K562 (cell line): ENCODE results near the gene TCTN3. TPM values are rescaled to one million over a fixed set of nuclear protein-coding genes. Genes with fewer than 3 reads are reported as not detected.

Experiments
- DDX20 ChIP-seq: fragments of 450-650 bp; IDR thresholded peaks from 2 replicates; pipeline ENCODE4 v1.6.1; 2016; ENCODE audit warnings: missing genetic modification characterization, low read depth, mild to moderate bottlenecking, missing compliant biosample characterization, moderate library complexity
- ETV6 ChIP-seq, 3 experiments: fragments of 150-350 bp in 1 of 3; sonication (generic) in 1 of 3; formaldehyde crosslinking in 1 of 3; IDR thresholded peaks; 2 replicates each; pipeline versions ENCODE4 v1.6.1 to v1.8.0; 2014 to 2022; ENCODE audit warnings: borderline replicate concordance in 2 of 3, low read depth in 2 of 3, antibody characterized with exemption in 1 of 3, low read length in 1 of 3, mild to moderate bottlenecking in 1 of 3, missing genetic modification reagents in 1 of 3
- FOXJ3 ChIP-seq: sonication (generic); formaldehyde crosslinking; IDR thresholded peaks from 2 replicates; pipeline ENCODE4 v1.4.0; 2020; ENCODE audit warnings: mild to moderate bottlenecking, missing genetic modification reagents
- ILK ChIP-seq: fragments of 450-650 bp; IDR thresholded peaks from 2 replicates; pipeline ENCODE4 v1.6.1; 2016; ENCODE audit warnings: missing genetic modification characterization, low read depth, mild to moderate bottlenecking, missing compliant biosample characterization, moderate library complexity, borderline replicate concordance
- RB1 ChIP-seq: fragments of 450-650 bp; IDR thresholded peaks from 2 replicates; pipeline ENCODE4 v1.6.1; 2017; ENCODE audit warnings: low read depth, mild to moderate bottlenecking
- U2AF1 ChIP-seq: fragments of 200-400 bp; formaldehyde crosslinking; optimal IDR thresholded peaks from 2 replicates; pipeline ENCODE3; 2017; ENCODE audit warnings: mild to moderate bottlenecking, low read depth, low read length, moderate library complexity
- ZNF311 ChIP-seq: fragments of 250-450 bp; sonication (Bioruptor Pico); IDR thresholded peaks from 2 replicates; pipeline ENCODE4 v1.4.0; 2020; ENCODE audit warnings: mild to moderate bottlenecking, moderate library complexity
- ZNF695 ChIP-seq: fragments of 450-650 bp; formaldehyde crosslinking; IDR thresholded peaks from 2 replicates; pipeline ENCODE4 v1.4.0; 2020; ENCODE audit warnings: mild to moderate bottlenecking, moderate library complexity
- ZNF780A ChIP-seq: fragments of 250-450 bp; sonication (Bioruptor Pico); IDR thresholded peaks from 2 replicates; pipeline ENCODE4 v1.5.0; 2021; ENCODE audit warnings: mild to moderate bottlenecking
- polyA plus RNA-seq, 8 experiments: library from polyadenylated mRNA; depleted of rRNA in 4 of 8; stranded (reverse) in 5 of 8; unstranded in 3 of 8; fragments of >200 nt; fragmentation: Nextera tagmentation in 2 of 8; fragmentation: Illumina TruSeq in 1 of 8; extraction: Ambion mirVana in 2 of 8; extraction: Trizol in 1 of 8; gene quantifications; 2 replicates each; pipeline versions ENCODE4 v1.2.1 to v1.2.3, GENCODE V29; 2011 to 2014; ENCODE audit warnings: inconsistent platforms in 1 of 8, missing spikeins in 1 of 8
- total RNA-seq, 7 experiments: library from RNA; depleted of rRNA in 6 of 7; stranded (reverse); fragments of >200 nt in 6 of 7; fragmentation: Illumina TruSeq in 2 of 7; extraction: Trizol in 2 of 7; gene quantifications; 2 replicates each; pipeline versions ENCODE4 v1.2.1 to v1.2.3, GENCODE V29; 2011 to 2021; ENCODE audit warnings: low replicate concordance in 1 of 7
- TF ChIP-seq, protein P1 (sequence below): fragments of 250-450 bp; sonication (Bioruptor Pico); IDR thresholded peaks from 2 replicates; pipeline ENCODE4 v1.5.0; 2020; ENCODE audit warnings: mild to moderate bottlenecking
- TF ChIP-seq, protein P2 (sequence below), 3 experiments: fragments of 200-800 bp in 1 of 3; fragments of 250-450 bp in 1 of 3; fragments of 450-650 bp in 1 of 3; sonication (Bioruptor Pico) in 1 of 3; sonication (Bioruptor generic) in 1 of 3; formaldehyde crosslinking in 1 of 3; IDR thresholded peaks; 2 replicates each; pipeline versions ENCODE4 v1.6.1 to v1.8.0; 2016 to 2022; ENCODE audit warnings: mild to moderate bottlenecking in 2 of 3, missing genetic modification characterization in 2 of 3, missing compliant biosample characterization in 1 of 3, moderate library complexity in 1 of 3
- TF ChIP-seq, protein P3 (sequence below): fragments of 250-450 bp; sonication (Bioruptor Pico); IDR thresholded peaks from 2 replicates; pipeline ENCODE4 v1.8.0; 2022; ENCODE audit warnings: moderate library complexity, mild to moderate bottlenecking, inconsistent platforms
- TF ChIP-seq, protein P4 (sequence below): sonication (generic); formaldehyde crosslinking; IDR thresholded peaks from 2 replicates; pipeline ENCODE4 v1.8.0; 2023; ENCODE audit warnings: missing genetic modification reagents, mild to moderate bottlenecking, borderline replicate concordance

The TCTN3 gene
- total and polyA plus RNA-seq, 9 of the 15 experiments (the other 6 are each of a cell fraction or from before 2014, with no cell fraction given) = 10.4 to 25.8 (median 16.3) TPM

DNA sequence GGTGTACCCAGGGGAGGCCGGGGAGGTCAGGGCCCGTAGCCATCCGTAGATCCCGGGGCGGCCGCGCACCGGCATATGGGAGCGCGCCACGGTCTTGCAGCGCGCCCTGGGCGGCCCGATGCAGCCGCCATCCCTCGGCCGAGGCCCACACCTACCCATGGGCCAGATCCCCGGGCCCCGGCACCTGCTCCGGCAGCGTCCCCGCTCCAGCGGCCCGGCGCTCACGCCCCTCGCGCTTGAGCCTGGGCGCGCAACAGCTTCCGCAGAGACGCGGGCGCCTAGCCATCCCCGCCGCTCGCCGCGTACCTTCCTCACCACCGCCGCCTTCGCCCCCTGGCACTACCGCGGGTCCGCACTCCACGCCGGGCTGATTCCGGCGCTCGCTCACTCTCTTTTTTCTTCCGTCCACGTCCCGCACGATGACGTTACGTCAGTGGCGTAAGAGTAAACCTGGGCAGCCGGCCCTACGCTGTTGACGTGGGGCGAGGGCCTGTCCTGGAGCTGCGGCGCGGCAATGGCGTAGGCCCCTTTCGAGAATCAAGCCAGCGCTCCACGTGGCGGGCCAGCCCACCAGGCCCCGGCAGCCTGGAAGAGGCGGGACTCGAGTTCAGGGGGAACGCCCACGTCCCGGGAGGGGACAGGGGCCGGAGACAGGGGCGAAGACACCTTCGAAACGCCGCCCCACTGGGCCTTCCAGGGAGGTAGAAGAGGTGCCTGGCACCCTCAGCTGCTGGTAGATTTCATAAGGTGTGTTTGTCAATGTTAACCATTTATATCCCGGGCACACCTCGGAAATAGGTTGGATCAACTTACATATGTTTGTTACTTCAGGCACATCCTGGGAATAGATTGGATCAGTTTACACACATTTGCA is 37.2 kb downstream of the TCTN3 start, which contains the start of gene ALDH18A1 (continued):
- TF ChIP-seq FOXJ3 (CRISPR knock-in tag) = no peak
- TF ChIP-seq ILK = no peak
- TF ChIP-seq DDX20 (tag) = no peak
- 0 out of 2 replicates have a peak, but pooled peaks have one; percentile 10 for TF ChIP-seq RB1
- TF ChIP-seq, protein P1, sequence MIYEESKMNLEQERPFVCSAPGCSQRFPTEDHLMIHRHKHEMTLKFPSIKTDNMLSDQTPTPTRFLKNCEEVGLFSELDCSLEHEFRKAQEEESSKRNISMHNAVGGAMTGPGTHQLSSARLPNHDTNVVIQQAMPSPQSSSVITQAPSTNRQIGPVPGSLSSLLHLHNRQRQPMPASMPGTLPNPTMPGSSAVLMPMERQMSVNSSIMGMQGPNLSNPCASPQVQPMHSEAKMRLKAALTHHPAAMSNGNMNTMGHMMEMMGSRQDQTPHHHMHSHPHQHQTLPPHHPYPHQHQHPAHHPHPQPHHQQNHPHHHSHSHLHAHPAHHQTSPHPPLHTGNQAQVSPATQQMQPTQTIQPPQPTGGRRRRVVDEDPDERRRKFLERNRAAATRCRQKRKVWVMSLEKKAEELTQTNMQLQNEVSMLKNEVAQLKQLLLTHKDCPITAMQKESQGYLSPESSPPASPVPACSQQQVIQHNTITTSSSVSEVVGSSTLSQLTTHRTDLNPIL (CRISPR knock-in tag) = no peak
- TF ChIP-seq ETV6 (IDR thresholded peaks at IDR 0.05; ENCODE audit: borderline replicate concordance in 1 of 2, low read depth in 2 of 2, low read length in 1 of 2) = no peak
- TF ChIP-seq ETV6 (CRISPR knock-in tag; IDR thresholded peaks at IDR 0.05; ENCODE audit: borderline replicate concordance) = no peak
- no peak for TF ChIP-seq ZNF695
- TF ChIP-seq, protein P2, sequence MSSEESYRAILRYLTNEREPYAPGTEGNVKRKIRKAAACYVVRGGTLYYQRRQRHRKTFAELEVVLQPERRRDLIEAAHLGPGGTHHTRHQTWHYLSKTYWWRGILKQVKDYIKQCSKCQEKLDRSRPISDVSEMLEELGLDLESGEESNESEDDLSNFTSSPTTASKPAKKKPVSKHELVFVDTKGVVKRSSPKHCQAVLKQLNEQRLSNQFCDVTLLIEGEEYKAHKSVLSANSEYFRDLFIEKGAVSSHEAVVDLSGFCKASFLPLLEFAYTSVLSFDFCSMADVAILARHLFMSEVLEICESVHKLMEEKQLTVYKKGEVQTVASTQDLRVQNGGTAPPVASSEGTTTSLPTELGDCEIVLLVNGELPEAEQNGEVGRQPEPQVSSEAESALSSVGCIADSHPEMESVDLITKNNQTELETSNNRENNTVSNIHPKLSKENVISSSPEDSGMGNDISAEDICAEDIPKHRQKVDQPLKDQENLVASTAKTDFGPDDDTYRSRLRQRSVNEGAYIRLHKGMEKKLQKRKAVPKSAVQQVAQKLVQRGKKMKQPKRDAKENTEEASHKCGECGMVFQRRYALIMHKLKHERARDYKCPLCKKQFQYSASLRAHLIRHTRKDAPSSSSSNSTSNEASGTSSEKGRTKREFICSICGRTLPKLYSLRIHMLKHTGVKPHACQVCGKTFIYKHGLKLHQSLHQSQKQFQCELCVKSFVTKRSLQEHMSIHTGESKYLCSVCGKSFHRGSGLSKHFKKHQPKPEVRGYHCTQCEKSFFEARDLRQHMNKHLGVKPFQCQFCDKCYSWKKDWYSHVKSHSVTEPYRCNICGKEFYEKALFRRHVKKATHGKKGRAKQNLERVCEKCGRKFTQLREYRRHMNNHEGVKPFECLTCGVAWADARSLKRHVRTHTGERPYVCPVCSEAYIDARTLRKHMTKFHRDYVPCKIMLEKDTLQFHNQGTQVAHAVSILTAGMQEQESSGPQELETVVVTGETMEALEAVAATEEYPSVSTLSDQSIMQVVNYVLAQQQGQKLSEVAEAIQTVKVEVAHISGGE (CRISPR knock-in tag; IDR thresholded peaks at IDR 0.05) = no peak
- TF ChIP-seq U2AF1 = no peak
- TF ChIP-seq ZNF780A (CRISPR knock-in tag) = no peak
- no peak for TF ChIP-seq ZNF311 (CRISPR knock-in tag)
- TF ChIP-seq, protein P3, sequence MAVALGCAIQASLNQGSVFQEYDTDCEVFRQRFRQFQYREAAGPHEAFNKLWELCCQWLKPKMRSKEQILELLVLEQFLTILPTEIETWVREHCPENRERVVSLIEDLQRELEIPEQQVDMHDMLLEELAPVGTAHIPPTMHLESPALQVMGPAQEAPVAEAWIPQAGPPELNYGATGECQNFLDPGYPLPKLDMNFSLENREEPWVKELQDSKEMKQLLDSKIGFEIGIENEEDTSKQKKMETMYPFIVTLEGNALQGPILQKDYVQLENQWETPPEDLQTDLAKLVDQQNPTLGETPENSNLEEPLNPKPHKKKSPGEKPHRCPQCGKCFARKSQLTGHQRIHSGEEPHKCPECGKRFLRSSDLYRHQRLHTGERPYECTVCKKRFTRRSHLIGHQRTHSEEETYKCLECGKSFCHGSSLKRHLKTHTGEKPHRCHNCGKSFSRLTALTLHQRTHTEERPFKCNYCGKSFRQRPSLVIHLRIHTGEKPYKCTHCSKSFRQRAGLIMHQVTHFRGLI (CRISPR knock-in tag) = no peak
- TF ChIP-seq, protein P4, sequence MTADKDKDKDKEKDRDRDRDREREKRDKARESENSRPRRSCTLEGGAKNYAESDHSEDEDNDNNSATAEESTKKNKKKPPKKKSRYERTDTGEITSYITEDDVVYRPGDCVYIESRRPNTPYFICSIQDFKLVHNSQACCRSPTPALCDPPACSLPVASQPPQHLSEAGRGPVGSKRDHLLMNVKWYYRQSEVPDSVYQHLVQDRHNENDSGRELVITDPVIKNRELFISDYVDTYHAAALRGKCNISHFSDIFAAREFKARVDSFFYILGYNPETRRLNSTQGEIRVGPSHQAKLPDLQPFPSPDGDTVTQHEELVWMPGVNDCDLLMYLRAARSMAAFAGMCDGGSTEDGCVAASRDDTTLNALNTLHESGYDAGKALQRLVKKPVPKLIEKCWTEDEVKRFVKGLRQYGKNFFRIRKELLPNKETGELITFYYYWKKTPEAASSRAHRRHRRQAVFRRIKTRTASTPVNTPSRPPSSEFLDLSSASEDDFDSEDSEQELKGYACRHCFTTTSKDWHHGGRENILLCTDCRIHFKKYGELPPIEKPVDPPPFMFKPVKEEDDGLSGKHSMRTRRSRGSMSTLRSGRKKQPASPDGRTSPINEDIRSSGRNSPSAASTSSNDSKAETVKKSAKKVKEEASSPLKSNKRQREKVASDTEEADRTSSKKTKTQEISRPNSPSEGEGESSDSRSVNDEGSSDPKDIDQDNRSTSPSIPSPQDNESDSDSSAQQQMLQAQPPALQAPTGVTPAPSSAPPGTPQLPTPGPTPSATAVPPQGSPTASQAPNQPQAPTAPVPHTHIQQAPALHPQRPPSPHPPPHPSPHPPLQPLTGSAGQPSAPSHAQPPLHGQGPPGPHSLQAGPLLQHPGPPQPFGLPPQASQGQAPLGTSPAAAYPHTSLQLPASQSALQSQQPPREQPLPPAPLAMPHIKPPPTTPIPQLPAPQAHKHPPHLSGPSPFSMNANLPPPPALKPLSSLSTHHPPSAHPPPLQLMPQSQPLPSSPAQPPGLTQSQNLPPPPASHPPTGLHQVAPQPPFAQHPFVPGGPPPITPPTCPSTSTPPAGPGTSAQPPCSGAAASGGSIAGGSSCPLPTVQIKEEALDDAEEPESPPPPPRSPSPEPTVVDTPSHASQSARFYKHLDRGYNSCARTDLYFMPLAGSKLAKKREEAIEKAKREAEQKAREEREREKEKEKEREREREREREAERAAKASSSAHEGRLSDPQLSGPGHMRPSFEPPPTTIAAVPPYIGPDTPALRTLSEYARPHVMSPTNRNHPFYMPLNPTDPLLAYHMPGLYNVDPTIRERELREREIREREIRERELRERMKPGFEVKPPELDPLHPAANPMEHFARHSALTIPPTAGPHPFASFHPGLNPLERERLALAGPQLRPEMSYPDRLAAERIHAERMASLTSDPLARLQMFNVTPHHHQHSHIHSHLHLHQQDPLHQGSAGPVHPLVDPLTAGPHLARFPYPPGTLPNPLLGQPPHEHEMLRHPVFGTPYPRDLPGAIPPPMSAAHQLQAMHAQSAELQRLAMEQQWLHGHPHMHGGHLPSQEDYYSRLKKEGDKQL (CRISPR knock-in tag) = no peak
